ENCODE results near the gene ZDHHC14.
"Not testable (repeated sequence)": the region's sequence is repeated elsewhere in the genome, so short reads cannot be mapped to it uniquely, and the experiment has no call there.

Gene ZDHHC14

DNA sequence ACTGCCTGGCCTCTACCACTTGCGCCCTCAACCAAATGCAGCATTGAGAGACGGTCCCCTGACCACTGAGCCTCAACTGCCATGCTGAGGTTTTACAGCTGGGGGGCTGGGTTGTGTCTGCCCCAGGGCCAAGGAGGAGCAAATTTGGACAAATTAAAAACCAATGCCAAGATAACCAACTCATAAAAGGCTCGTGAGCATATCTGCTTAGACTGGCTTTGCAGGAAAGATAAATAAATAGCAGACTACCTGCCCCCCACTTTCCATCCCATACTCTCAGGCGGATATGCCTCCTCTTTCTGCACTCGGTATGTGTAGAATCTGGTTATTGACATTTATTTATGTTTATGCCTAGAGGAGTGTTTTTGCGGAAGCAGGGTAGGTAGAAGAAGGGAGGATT lies 76.8 kb downstream of the ZDHHC14 start:
- TF ChIP-seq, protein P1, sequence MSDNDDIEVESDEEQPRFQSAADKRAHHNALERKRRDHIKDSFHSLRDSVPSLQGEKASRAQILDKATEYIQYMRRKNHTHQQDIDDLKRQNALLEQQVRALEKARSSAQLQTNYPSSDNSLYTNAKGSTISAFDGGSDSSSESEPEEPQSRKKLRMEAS (IDR thresholded peaks at IDR 0.05; ENCODE audit: low read depth, low read length), result no peak
- TF ChIP-seq, protein P2, sequence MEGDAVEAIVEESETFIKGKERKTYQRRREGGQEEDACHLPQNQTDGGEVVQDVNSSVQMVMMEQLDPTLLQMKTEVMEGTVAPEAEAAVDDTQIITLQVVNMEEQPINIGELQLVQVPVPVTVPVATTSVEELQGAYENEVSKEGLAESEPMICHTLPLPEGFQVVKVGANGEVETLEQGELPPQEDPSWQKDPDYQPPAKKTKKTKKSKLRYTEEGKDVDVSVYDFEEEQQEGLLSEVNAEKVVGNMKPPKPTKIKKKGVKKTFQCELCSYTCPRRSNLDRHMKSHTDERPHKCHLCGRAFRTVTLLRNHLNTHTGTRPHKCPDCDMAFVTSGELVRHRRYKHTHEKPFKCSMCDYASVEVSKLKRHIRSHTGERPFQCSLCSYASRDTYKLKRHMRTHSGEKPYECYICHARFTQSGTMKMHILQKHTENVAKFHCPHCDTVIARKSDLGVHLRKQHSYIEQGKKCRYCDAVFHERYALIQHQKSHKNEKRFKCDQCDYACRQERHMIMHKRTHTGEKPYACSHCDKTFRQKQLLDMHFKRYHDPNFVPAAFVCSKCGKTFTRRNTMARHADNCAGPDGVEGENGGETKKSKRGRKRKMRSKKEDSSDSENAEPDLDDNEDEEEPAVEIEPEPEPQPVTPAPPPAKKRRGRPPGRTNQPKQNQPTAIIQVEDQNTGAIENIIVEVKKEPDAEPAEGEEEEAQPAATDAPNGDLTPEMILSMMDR (IDR thresholded peaks at IDR 0.05; ENCODE audit: low read depth, low read length), result no peak
- TF ChIP-seq MYC (IDR thresholded peaks at IDR 0.05; ENCODE audit: low read depth, low read length) (no peak), POLR2A (IDR thresholded peaks at IDR 0.05; ENCODE audit: extremely low read depth, insufficient read length) (no peak)
- no peak for DNase-seq (ENCODE audit: low read depth)

DNA sequence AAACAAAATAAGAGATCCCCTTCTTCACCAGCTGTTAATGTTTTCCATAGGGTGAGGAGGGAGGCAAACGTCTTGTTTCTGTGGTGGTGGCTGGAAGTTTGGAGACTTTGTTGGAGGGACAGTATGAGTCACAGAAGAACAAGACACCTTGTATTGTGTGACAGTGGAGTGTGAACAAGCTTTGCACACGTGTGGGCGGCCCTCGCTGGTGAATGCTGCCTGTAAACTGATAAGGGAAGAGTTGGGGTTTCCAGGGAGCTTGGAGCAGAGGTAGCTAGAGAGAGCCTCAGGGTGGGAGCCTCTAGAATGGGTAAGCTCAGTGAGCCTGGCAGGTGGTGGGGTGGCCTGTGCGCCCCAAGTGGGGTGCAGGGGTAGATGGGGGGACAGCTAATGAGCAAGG lies 78.3 kb downstream of the ZDHHC14 start:
- TF ChIP-seq, protein P2 (IDR thresholded peaks at IDR 0.05; ENCODE audit: low read depth, low read length), result no peak
- no peak for TF ChIP-seq MYC (IDR thresholded peaks at IDR 0.05; ENCODE audit: low read depth, low read length)
- no peak overlapping the region for H3K4me3 ChIP-seq (ENCODE audit: low read depth, low read length)
- no peak for DNase-seq (ENCODE audit: low read depth)

More for the DNA sequence above, 76.8 kb downstream of the ZDHHC14 start:
- no peak overlapping the region for H3K4me3 ChIP-seq (ENCODE audit: low read depth, low read length)

DNA sequence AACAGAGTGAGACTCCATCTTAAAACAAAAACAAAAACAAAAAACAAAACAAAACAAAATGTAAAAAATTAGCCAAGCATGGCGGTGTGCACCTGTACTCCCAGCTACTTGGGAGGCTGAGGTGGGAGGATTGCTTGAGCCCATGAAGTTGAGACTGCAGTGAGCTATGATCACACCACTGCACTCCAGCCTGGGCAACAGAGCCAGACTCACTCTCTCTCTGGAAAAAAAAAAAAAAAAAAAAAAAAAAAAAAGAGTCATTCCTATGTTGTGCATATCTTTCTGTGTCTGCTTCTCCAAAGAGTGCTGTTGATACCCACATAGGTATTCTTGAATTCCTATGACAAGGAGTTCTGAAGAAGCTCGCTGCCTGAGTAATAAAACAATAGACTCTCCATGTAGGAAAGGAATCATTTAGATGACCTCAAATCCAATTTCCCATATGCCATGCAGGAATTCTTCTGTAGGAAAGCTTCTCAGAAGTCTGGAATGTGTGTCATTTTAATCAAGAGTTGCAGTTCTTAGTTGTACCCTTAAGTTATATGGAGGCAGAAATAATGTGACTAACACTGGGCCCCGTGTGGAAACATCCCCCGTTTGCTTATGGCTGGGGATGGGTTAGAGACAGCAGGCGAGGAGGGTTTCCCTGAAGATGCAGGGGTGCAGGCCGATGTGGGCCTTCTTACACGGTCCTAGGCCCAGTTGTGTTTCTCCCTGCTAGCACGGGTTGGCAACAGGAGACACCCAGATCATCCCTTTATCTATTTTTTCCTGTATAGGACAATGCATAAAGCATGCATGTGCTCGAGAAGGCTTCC lies 79.4 kb downstream of the ZDHHC14 start:
- no peak overlapping the region for H3K4me3 ChIP-seq (ENCODE audit: low read depth, low read length)
- no peak for DNase-seq (ENCODE audit: low read depth)
- TF ChIP-seq, protein P2 (IDR thresholded peaks at IDR 0.05; ENCODE audit: low read depth, low read length), result no peak
- TF ChIP-seq POLR2A (IDR thresholded peaks at IDR 0.05; ENCODE audit: extremely low read depth, insufficient read length) (no peak), MYC (IDR thresholded peaks at IDR 0.05; ENCODE audit: low read depth, low read length) (no peak)
- TF ChIP-seq, protein P1 (IDR thresholded peaks at IDR 0.05; ENCODE audit: low read depth, low read length), result no peak

DNA sequence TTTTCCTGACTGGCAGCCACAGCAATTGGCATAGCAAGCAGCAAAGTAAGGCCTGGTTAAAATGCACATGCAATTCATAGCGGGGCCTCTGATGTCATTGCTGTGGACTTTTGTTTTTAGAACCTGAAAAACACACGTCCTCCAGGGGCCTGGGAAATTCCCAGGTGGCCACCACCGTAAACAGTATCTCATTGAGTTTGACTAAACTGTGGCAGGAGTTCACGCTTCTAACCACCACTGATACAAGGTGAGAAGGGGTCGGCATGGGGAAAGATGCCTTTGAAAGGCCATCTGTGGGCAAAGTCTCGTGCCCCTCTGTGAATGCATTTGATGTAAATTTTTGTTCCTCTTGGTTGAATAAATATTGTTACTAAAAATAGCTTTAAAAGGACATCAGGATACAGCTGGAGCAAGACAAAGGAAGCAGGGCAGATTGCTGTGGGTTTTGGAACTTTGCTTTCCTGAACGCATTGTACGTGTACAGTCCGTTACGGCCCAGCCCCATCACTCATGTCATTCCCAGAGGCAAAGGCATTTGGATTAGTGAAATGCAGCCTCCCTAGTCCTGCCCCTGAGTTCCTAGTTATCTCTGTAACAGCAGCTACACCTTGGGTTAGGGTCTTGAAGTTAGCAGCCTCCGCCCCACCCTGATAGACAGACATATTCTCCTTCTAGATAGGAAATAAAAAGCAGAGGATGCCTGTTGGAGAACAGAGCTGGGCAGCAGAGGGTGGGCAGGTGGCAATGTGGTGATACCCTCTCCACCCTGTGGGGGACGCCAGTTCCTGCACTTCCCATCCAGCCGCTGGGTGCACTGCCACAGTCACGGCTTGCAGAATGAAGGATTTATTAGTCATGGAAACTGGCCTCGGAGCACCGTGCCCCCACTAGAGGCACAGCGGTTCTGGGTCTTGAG lies 80.3 kb downstream of the ZDHHC14 start:
- no peak overlapping the region for H3K4me3 ChIP-seq (ENCODE audit: low read depth, low read length)
- TF ChIP-seq, protein P2 (IDR thresholded peaks at IDR 0.05; ENCODE audit: low read depth, low read length), result no peak
- TF ChIP-seq MYC (IDR thresholded peaks at IDR 0.05; ENCODE audit: low read depth, low read length) (no peak), POLR2A (IDR thresholded peaks at IDR 0.05; ENCODE audit: extremely low read depth, insufficient read length) (no peak)
- TF ChIP-seq, protein P1 (IDR thresholded peaks at IDR 0.05; ENCODE audit: low read depth, low read length), result no peak
- DNase-seq (ENCODE audit: low read depth), result no peak

DNA sequence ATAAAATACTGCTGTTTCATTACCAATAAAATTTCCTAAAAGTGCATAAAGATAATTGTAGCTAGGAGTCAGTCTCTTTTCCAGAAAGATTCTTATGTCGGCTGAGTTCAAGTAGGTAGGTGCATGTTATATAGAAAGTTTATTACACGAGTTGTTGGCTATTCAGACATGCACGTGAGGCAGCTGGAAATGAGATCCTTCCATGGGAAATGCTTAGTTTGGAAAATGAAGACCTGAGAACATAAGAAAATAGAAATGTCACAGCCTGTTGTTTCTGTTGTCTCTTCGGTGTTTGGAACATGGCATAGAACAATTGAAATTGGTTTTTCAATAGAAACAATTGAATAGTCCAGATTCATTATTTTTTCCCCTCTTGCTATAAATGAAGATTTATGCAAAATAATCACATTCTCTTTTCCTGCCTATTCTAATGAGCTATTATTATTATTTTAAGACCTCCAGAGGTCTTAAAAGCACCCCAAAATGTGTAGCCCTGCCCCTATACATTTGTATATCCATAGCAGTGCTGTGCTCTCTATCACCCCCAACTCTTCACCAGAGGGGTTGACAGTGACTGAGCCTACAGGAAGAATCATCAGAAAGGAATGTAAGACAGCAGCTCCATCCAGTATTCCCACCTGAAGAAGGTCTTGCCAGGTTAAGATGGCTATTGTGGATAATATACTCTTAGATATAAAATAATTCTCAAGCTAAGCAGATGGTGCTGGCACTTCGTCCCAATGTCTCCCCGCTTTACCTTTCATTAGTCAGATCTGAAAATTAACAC lies 82.2 kb downstream of the ZDHHC14 start:
- DNase-seq (ENCODE audit: low read depth), result no peak
- TF ChIP-seq MYC (IDR thresholded peaks at IDR 0.05; ENCODE audit: low read depth, low read length) (no peak), POLR2A (IDR thresholded peaks at IDR 0.05; ENCODE audit: extremely low read depth, insufficient read length) (no peak)
- TF ChIP-seq, protein P1 (IDR thresholded peaks at IDR 0.05; ENCODE audit: low read depth, low read length), result no peak
- TF ChIP-seq, protein P2 (IDR thresholded peaks at IDR 0.05; ENCODE audit: low read depth, low read length), result no peak
- no peak overlapping the region for H3K4me3 ChIP-seq (ENCODE audit: low read depth, low read length)

DNA sequence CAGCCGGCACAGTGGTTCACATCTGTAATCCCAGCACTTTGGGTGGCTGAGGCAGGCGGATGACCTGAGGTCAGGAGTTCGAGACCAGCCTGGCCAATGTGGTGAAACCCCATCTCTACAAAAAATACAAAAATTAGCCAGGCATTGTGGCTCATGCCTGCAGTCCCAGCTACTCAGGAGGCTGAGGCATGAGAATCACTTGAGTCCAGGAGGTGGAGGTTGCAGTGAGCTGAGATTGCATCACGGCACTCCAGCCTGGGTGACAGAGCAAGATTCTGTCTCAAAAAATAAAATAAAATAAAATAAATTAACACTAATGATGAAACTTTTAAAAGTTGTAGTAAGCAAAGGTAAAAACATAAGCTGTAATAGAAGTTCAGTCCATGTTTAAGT lies 82.7 kb downstream of the ZDHHC14 start:
- DNase-seq (ENCODE audit: low read depth), result not testable (repeated sequence)

More for the DNA sequence above, 82.7 kb downstream of the ZDHHC14 start:
- not testable (repeated sequence) for H3K4me3 ChIP-seq (ENCODE audit: low read depth, low read length)

All from NB4 (cell line).